AG09309 (cell line): ENCODE results near the gene NR2C1.
A peak's percentile ranks its signal among the peaks of the same experiment; 100 is the strongest.
"Not testable (repeated sequence)": the region's sequence is repeated elsewhere in the genome, so short reads cannot be mapped to it uniquely, and the experiment has no call there.

Experiments
- DNase-seq: peaks from one replicate; pipeline ENCODE4 v3.0.0-alpha.2; 2010; ENCODE audit warnings: low read depth
- H3K4me3 ChIP-seq: 2 replicates; pipeline ENCODE4 v1.5.1; 2011; ENCODE audit warnings: mild to moderate bottlenecking, low read depth, low read length, moderate library complexity; ENCODE audit not compliant: control insufficient read depth
- CTCF ChIP-seq: IDR thresholded peaks from 2 replicates; pipeline ENCODE4 v1.5.1; 2011; ENCODE audit warnings: mild to moderate bottlenecking, low read depth, low read length, inconsistent platforms; ENCODE audit not compliant: insufficient read depth, control insufficient read depth; ENCODE audit errors: missing control alignments

Gene NR2C1

GRCh38 chr12:94997726-94998125, 75.7 kb downstream of the NR2C1 start:
- no peak for TF ChIP-seq CTCF
- no peak overlapping the region for H3K4me3 ChIP-seq
- DNase-seq, result no peak

GRCh38 chr12:94997061-94997460, 76.4 kb downstream of the NR2C1 start:
- DNase-seq, result no peak
- TF ChIP-seq CTCF, result no peak
- H3K4me3 ChIP-seq, result no peak overlapping the region

GRCh38 chr12:94994312-94994711, 79.1 kb downstream of the NR2C1 start:
- TF ChIP-seq CTCF, result no peak
- peak; percentile 33 for DNase-seq

GRCh38 chr12:94993855-94994254, 79.6 kb downstream of the NR2C1 start:
- not testable (repeated sequence) for DNase-seq, H3K4me3 ChIP-seq

More at GRCh38 chr12:94994312-94994711, 79.1 kb downstream of the NR2C1 start:
- no peak overlapping the region for H3K4me3 ChIP-seq

GRCh38 chr12:94990222-94990621, 83.2 kb downstream of the NR2C1 start:
- no peak overlapping the region for H3K4me3 ChIP-seq
- no peak for DNase-seq
- no peak for TF ChIP-seq CTCF

GRCh38 chr12:94988471-94988870, 84.9 kb downstream of the NR2C1 start:
- DNase-seq, result no peak
- H3K4me3 ChIP-seq, result no peak overlapping the region
- no peak for TF ChIP-seq CTCF

GRCh38 chr12:94987801-94988200, 85.6 kb downstream of the NR2C1 start:
- no peak for TF ChIP-seq CTCF
- DNase-seq, result no peak
- H3K4me3 ChIP-seq, result no peak overlapping the region
